ENCODE measurements around the gene MRI1. TPM values are rescaled to one million over a fixed set of nuclear protein-coding genes. Genes with fewer than 3 reads are reported as not detected.

MRI1 gene
- total RNA-seq, result 10 to 100 TPM; 63.5 to 65.3 TPM

DNA sequence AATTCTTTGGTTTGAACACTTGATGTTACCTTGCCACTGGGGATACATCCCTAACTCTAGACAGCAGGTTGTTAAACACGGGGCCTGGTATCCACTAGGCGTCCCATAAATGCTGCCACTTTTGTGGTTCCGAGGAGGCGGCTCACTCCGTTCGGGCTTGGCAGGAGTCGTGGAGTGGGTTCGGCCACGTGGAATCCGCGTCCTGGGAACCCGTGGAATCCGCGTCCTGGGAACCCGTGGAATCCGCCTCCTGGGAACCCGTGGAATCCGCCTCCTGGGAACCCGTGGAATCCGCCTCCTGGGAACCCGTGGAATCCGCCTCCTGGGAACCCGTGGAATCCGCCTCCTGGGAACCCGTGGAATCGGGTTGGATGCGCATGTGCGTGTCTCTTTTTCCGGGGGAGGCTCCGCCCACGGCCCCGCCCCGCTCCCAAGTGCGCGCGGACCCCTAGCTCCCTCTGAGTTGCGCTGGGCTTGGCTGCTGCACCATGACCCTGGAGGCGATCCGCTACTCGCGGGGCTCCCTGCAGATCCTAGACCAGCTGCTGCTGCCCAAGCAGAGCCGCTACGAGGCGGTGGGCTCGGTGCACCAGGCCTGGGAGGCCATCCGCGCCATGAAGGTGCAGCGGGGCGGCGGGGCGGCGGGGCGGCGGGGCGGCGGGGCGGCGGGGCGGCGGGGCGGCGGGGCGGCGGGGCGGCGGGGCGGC, at the start of gene MRI1:
Gene MRI1, plus strand, starts transcription at position 422 of the 707 bp plus-strand sequence. Its CDS starts 67 bp downstream, at position 489.
- peak; percentile 82 for ATAC-seq (ENCODE audit: low read depth)
- peak within 1 kb of the TSS; percentile 85 for H3K27ac Mint-ChIP-seq
- peak; percentile 80 for DNase-seq
- peaks cover 8% of the 10 kb centered on the region for H3K4me1 Mint-ChIP-seq
- H3K4me3 Mint-ChIP-seq, result peak within 1 kb of the TSS; percentile 91
- no peaks in the 10 kb centered on the region for H3K9me3 Mint-ChIP-seq
- POLR2A ChIA-PET, result interaction anchor here (0.6 to 3.4 kb wide), 13 partner anchors 10 to 372 kb away, joined by 3 to 25 read pairs (median 4); partner anchors contain the start of genes ASF1B, C19orf53 and ZSWIM4
- H3K36me3 Mint-ChIP-seq, result peaks cover 8% of the 10 kb centered on the region
- H3K27me3 Mint-ChIP-seq, result no peaks in the 10 kb centered on the region

DNA sequence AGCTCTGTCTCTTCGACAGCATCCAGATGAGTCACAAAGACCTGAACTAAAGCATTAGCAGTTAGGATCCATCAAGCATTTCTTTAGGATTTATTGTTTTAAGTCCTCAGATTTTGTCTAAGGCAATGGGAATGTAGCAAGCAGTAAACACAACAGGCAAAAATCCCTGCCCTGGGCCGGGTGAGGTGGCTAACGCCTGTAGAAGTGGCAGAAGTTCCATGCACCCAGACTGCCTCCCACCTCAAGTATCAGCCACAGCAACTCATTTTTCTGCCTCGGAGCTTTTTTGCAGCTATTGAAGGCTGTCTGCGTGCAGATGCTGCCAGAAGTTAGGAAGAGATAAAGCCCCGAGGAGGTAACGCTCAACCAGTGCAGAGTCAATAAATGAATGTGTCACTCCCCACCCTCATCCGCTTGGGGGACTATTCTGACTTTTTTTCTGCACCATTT, 47.1 kb upstream of the MRI1 start:
- H3K27me3 Mint-ChIP-seq, result peaks cover 15% of the 10 kb centered on the region
- no peak overlapping the region for H3K27ac Mint-ChIP-seq
- ATAC-seq (ENCODE audit: low read depth), result no peak
- POLR2A ChIA-PET, result interaction anchor here (0.5 kb wide), 1 partner anchor 349 kb away, joined by 4 read pairs; no protein-coding TSS in a partner anchor
- H3K9me3 Mint-ChIP-seq, result peaks cover 5% of the 10 kb centered on the region
- no peaks in the 10 kb centered on the region for H3K4me1 Mint-ChIP-seq
- no peaks in the 10 kb centered on the region for H3K36me3 Mint-ChIP-seq
- DNase-seq, result no peak
- H3K4me3 Mint-ChIP-seq, result no peak overlapping the region

DNA sequence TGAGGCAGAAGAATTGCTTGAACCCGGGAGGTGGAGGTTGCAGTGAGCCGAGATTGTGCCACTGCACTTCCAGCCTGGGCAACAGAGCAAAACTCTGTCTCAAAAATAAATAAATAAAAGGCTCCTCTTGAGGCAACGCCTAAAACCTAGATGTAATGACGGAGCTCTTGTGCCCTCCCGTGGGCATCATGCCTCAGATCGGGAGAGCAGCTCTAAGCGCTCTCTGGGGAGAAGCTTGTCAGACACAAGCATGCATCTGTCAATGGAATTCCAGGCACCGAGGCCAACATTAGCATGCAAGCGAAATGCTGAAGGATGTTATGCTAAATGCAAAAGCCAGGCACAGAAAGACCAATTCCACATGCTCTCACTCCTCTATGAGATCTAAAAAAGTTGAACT, 45.6 kb upstream of the MRI1 start:
- no peaks in the 10 kb centered on the region for H3K36me3 Mint-ChIP-seq
- DNase-seq, result no peak
- peaks cover 15% of the 10 kb centered on the region for H3K27me3 Mint-ChIP-seq
- H3K27ac Mint-ChIP-seq, result no peak overlapping the region
- H3K4me3 Mint-ChIP-seq, result no peak overlapping the region
- no peaks in the 10 kb centered on the region for H3K4me1 Mint-ChIP-seq
- ATAC-seq (ENCODE audit: low read depth), result no peak
- H3K9me3 Mint-ChIP-seq, result peaks cover 5% of the 10 kb centered on the region
- POLR2A ChIA-PET, result no interaction called here

DNA sequence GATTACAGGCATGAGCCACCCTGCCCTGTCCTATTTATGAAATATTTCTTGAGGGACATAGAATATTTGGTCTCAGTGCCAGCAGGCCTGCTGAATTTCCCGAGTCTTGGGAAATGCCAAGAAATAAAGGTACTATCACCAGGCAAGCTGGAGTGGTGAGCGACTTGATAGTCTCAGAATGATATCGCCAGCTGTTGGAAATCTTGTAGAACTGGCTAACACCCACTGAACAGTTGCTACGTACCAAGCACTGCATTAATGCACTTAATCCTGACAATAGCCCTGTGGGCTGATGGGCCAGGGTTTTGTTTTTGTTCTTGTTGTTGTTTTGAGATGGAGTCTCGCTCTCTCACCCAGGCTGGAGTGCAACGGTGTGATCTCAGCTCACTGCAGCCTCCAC, 42.2 kb upstream of the MRI1 start:
- no peak overlapping the region for H3K4me3 Mint-ChIP-seq
- ATAC-seq (ENCODE audit: low read depth) (no peak), DNase-seq (no peak)
- no peaks in the 10 kb centered on the region for H3K36me3 Mint-ChIP-seq
- H3K4me1 Mint-ChIP-seq, result no peaks in the 10 kb centered on the region
- POLR2A ChIA-PET, result no interaction called here
- H3K27me3 Mint-ChIP-seq, result peaks cover 12% of the 10 kb centered on the region
- no peaks in the 10 kb centered on the region for H3K9me3 Mint-ChIP-seq
- no peak overlapping the region for H3K27ac Mint-ChIP-seq

DNA sequence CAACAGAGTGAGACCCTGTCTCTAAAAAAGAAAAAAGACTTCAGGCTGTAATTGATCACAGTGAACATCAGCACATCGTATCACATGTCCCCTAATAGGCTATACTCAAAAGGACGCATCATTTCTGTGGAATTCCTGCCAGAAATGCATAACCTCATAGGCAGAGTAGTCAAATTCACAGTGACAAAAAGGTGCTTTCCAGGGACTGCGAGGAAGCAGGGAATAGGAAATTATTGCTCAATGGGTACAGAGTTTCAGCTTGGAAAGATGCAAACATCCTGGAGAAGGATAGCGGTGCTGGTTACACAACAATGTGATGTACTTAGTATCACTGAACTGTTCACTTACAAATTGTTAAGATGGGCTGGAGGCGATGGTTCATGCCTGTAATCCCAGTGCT, 41.1 kb upstream of the MRI1 start:
- POLR2A ChIA-PET, result no interaction called here
- no peak overlapping the region for H3K4me3 Mint-ChIP-seq
- no peaks in the 10 kb centered on the region for H3K36me3 Mint-ChIP-seq
- H3K27ac Mint-ChIP-seq, result no peak overlapping the region
- H3K4me1 Mint-ChIP-seq, result no peaks in the 10 kb centered on the region
- H3K9me3 Mint-ChIP-seq, result no peaks in the 10 kb centered on the region
- ATAC-seq (ENCODE audit: low read depth), result no peak
- no peak for DNase-seq
- peaks cover 5% of the 10 kb centered on the region for H3K27me3 Mint-ChIP-seq

DNA sequence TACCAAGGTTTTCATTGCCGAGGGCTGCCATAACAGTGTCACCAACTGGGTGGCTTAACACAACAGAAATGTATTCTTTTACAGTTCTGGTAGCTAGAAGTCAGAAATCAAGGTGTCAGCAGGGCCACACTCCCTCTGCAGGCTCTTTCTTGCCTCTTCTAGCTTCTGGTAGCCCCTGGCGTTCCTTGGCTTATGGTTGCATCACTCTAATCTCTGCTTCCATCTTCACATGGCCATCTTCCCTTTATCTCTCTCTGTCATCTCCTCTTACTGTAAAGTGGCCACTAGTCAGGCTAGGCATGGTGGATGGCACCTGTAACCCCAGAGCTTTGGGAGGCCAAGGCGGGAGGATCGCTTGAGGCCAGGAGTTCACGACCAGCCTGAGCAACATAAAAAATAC, 38.0 kb upstream of the MRI1 start:
- Mint-ChIP-seq H3K27me3 (no peaks in the 10 kb centered on the region), H3K9me3 (no peaks in the 10 kb centered on the region), H3K27ac (no peak overlapping the region), H3K4me1 (peaks cover 5% of the 10 kb centered on the region), H3K36me3 (no peaks in the 10 kb centered on the region), H3K4me3 (no peak overlapping the region)
- POLR2A ChIA-PET, result no interaction called here
- DNase-seq, result no peak
- ATAC-seq (ENCODE audit: low read depth), result no peak

DNA sequence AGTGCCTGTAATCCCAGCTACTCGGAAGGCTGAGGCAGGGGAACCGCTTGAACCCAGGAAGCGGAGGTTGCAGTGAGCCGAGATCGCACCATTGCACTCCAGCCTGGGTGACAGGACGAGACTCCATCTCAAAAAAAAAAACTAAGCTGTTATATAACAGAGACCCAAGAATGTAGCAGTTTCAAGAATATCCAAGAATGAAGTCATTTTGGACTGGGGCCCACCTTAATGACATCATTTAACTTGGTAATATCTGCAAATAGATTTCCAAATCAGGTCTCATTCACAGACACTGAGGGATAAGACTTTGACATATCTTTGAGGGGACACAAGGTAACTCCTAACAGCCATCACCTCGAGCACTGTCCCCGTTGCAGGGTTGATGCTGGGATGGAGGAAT, 36.5 kb upstream of the MRI1 start:
- no peak for ATAC-seq (ENCODE audit: low read depth)
- POLR2A ChIA-PET, result no interaction called here

DNA sequence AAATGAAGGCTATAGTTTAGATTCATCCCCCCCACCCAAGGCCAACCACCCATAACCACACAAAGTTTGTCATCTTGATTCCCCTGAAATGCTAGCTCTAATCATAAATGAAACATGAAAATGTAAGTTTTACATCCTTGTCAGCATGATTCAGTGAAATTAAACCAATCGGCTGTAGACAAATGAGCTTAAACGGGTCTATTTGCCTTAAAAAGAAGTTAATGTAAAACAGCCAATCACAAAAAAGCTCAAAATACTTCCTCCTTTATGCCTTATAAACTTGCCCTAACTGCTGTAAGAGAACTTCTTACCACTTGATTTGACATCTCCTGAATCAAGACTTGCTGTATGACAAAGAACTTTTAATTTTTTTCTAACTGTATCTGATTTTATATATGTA, 34.5 kb upstream of the MRI1 start:
- no peak for DNase-seq
- H3K27ac Mint-ChIP-seq, result no peak overlapping the region
- no peaks in the 10 kb centered on the region for H3K27me3 Mint-ChIP-seq
- no peaks in the 10 kb centered on the region for H3K36me3 Mint-ChIP-seq
- H3K4me3 Mint-ChIP-seq, result no peak overlapping the region
- POLR2A ChIA-PET, result interaction anchor here (1.3 kb wide), 1 partner anchor 18 kb away, joined by 3 read pairs; a partner anchor contains a TSS
- peaks cover 9% of the 10 kb centered on the region for H3K4me1 Mint-ChIP-seq
- no peaks in the 10 kb centered on the region for H3K9me3 Mint-ChIP-seq
- no peak for ATAC-seq (ENCODE audit: low read depth)

More for the DNA sequence above, 36.5 kb upstream of the MRI1 start:
- no peak overlapping the region for H3K27ac Mint-ChIP-seq
- no peaks in the 10 kb centered on the region for H3K36me3 Mint-ChIP-seq
- peaks cover 8% of the 10 kb centered on the region for H3K4me1 Mint-ChIP-seq
- DNase-seq, result no peak
- H3K27me3 Mint-ChIP-seq, result no peaks in the 10 kb centered on the region
- no peaks in the 10 kb centered on the region for H3K9me3 Mint-ChIP-seq
- no peak overlapping the region for H3K4me3 Mint-ChIP-seq

DNA sequence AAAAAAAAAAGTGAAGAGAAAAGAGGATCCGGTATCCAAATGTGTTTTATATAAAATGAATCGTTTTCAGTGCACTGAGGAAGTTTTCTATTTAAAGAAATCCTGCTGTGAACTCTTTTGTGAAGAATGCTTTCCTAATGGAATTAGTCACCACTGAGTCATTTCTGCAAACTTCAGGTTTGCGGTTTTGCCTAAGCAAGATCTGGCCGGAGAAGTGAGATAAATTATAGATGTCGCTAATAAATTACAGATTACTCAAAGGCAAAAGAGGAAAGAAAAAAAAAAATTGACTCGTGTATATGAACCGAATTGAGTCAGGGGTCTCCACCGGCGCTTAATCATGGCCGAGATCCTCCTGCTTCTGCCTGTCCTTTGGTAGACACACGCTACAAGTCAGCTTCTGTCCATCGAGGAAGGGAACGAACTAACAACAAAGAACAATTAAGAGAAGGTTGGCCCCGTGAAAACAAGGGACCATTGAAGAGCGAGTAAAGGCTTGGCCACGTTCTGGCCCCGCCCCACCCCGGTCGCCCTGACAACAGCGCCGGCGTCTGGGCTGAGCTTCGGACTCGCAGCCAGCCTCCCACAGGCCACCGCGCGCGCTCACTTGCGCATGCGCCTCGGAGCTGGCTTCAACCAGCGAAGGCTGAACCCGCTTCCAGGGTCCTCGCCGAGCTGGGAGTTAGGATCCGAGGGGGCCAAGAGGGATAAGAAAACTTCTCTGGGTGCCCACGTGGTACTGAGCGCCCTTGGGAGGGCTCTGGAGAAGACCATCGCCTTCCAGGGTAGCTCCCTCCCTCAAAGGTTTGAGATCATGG, 33.0 kb upstream of the MRI1 start:
- H3K9me3 Mint-ChIP-seq, result no peaks in the 10 kb centered on the region
- H3K4me1 Mint-ChIP-seq, result peaks cover 9% of the 10 kb centered on the region
- H3K27ac Mint-ChIP-seq, result peak overlapping the region; percentile 91
- no peaks in the 10 kb centered on the region for H3K36me3 Mint-ChIP-seq
- POLR2A ChIA-PET, result interaction anchor here (0.6 to 2.1 kb wide), 5 partner anchors 17 to 787 kb away, joined by 3 to 21 read pairs (median 6); partner anchors contain the start of genes DNAJB1 and MRI1
- H3K27me3 Mint-ChIP-seq, result no peaks in the 10 kb centered on the region
- DNase-seq (peak; percentile 97), ATAC-seq (ENCODE audit: low read depth) (peak; percentile 100)
- peak overlapping the region; percentile 86 for H3K4me3 Mint-ChIP-seq

DNA sequence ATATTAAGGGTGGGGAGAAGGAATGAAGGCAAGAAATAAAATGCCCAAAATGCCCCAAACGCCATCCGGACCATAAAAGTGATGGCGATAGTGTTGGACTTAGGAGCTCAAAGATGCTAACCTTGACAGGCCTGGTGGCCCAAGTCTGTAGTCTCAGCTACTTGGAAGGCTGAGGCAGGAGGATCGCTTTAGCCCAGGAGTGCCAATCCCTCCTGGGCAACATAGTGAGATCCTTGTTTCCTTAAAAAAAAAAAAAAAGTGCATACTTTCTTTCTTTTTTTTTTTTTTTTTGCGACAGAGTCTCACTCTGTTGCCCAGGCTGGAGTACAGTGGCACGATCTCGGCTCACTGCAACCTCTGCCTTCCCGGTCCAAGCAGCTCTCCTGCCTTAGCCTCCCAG, 32.0 kb upstream of the MRI1 start:
- no peaks in the 10 kb centered on the region for H3K27me3 Mint-ChIP-seq
- POLR2A ChIA-PET, result interaction anchor here (0.6 to 2.1 kb wide), 5 partner anchors 16 to 957 kb away, joined by 3 to 21 read pairs (median 6); partner anchors contain the start of gene DNAJB1
- no peak for DNase-seq
- peak overlapping the region; percentile 50 for H3K27ac Mint-ChIP-seq
- peak overlapping the region; percentile 86 for H3K4me3 Mint-ChIP-seq
- H3K36me3 Mint-ChIP-seq, result no peaks in the 10 kb centered on the region
- no peaks in the 10 kb centered on the region for H3K9me3 Mint-ChIP-seq
- peaks cover 9% of the 10 kb centered on the region for H3K4me1 Mint-ChIP-seq
- no peak for ATAC-seq (ENCODE audit: low read depth)

DNA sequence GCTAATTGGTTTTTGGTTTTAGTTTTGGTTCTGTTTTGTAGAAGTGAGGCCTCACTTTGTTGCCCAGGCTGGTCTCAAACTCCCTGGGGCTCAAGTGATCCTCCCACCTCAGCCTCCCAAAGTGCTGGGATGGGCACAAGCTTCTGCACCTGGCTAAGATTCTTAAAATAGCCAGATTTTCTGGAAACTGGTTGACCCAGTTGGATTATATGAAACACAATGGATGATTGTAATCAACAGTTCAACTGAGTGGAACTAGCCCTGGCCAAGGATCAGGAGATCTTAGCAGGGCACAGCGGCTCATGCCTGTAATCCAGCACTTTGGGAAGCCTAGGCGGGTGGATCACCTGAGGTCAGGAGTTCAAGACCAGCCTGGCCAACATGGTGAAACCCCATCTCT, 29.6 kb upstream of the MRI1 start:
- H3K27ac Mint-ChIP-seq, result no peak overlapping the region
- H3K4me1 Mint-ChIP-seq, result peaks cover 11% of the 10 kb centered on the region
- ATAC-seq (ENCODE audit: low read depth) (no peak), DNase-seq (no peak)
- POLR2A ChIA-PET, result no interaction called here
- no peaks in the 10 kb centered on the region for H3K36me3 Mint-ChIP-seq
- no peaks in the 10 kb centered on the region for H3K27me3 Mint-ChIP-seq
- H3K9me3 Mint-ChIP-seq, result no peaks in the 10 kb centered on the region
- no peak overlapping the region for H3K4me3 Mint-ChIP-seq

DNA sequence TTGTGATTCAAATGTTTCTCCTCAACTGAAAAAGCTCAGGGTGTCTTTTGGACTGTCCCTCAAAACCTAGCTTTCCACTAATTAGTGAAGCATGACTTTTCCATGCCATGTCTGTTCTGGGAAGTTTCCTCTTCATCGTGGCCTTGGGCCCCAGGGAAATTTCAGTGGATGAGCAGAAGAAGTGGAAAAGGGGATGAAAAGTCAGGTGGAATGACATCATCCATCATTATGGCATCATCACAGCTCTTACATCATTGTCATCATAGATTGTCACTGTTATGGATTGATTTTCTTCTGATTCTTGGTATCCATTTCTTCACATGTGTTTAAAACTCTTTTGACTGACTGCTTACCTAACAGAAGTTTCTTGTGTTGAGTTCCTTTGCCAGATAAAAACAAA, 26.2 kb upstream of the MRI1 start:
- no peaks in the 10 kb centered on the region for H3K27me3 Mint-ChIP-seq
- no peak overlapping the region for H3K27ac Mint-ChIP-seq
- H3K4me3 Mint-ChIP-seq, result no peak overlapping the region
- no peaks in the 10 kb centered on the region for H3K36me3 Mint-ChIP-seq
- no peak for DNase-seq
- ATAC-seq (ENCODE audit: low read depth), result no peak
- POLR2A ChIA-PET, result interaction anchor here (0.6 kb wide), 1 partner anchor 358 kb away, joined by 6 read pairs; no protein-coding TSS in a partner anchor
- H3K9me3 Mint-ChIP-seq, result no peaks in the 10 kb centered on the region
- H3K4me1 Mint-ChIP-seq, result peaks cover 2% of the 10 kb centered on the region

DNA sequence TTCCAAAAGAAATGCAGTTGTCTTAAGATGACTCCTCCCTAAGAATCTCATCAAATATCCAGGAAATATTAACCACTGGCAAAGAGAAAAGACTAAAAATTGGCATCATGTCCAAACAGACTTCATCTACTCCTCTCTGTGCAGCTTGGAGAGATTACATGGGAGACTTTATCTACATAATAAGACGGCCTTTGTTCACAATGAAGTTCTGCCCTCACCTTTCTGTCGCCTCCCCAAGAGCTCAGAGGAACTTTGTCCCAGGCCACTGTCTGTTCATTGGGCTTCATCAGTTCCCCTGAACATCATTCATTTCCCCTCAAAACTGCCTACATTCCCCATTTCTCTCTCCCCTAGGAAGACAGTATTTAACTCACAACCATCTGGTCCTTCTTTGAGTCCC, 22.4 kb upstream of the MRI1 start:
- no peaks in the 10 kb centered on the region for H3K36me3 Mint-ChIP-seq
- peaks cover 4% of the 10 kb centered on the region for H3K4me1 Mint-ChIP-seq

More for the DNA sequence above, 22.4 kb upstream of the MRI1 start:
- Mint-ChIP-seq H3K4me3 (no peak overlapping the region), H3K9me3 (no peaks in the 10 kb centered on the region), H3K27me3 (no peaks in the 10 kb centered on the region), H3K27ac (no peak overlapping the region)
- ATAC-seq (ENCODE audit: low read depth), result no peak
- POLR2A ChIA-PET, result interaction anchor here (0.9 kb wide), 1 partner anchor 112 kb away, joined by 7 read pairs; no protein-coding TSS in a partner anchor
- no peak for DNase-seq

Measured in activated naive CD8-positive, alpha-beta T cell treated with anti-CD3 and anti-CD28 coated beads, Interleukin-2, amount 10 ng/mL, durations not matched to agents 7 days and 5 days (primary cell).